Adipose tissue (tissue), 3 donors: ENCODE data around the gene DYNC1I2. TPM values are rescaled to one million over a fixed set of nuclear protein-coding genes. Genes with fewer than 3 reads are reported as not detected.
"Not testable (repeated sequence)": the region's sequence is repeated elsewhere in the genome, so short reads cannot be mapped to it uniquely, and the experiment has no call there.

Experiments used
- H3K27ac ChIP-seq: one replicate; pipeline ENCODE4 v1.5.1; 2013; ENCODE audit warnings: low read depth, low read length
- WGBS, 3 donors: extraction: QIAGEN DNeasy Blood & Tissue Kit; methylation state at CpG; one replicate each; pipeline ENCODE4 v1.1.7; 2013; 5-methylcytosine and 5-hydroxymethylcytosine counted together
- polyA plus RNA-seq, 3 donors: library from polyadenylated mRNA; stranded (reverse); fragments of 200-250 nt; gene quantifications; one replicate each; pipeline ENCODE4 v1.2.3, GENCODE V29; 2013
- donor health status: healthy with polysubstance abuse.
- donor health status: Bipolar disorder and iron deficiency.
- donor health status: healthy.

The DYNC1I2 gene
- polyA plus RNA-seq, 3 donors: 49.1 to 66.0 (median 59.9) TPM

DNA sequence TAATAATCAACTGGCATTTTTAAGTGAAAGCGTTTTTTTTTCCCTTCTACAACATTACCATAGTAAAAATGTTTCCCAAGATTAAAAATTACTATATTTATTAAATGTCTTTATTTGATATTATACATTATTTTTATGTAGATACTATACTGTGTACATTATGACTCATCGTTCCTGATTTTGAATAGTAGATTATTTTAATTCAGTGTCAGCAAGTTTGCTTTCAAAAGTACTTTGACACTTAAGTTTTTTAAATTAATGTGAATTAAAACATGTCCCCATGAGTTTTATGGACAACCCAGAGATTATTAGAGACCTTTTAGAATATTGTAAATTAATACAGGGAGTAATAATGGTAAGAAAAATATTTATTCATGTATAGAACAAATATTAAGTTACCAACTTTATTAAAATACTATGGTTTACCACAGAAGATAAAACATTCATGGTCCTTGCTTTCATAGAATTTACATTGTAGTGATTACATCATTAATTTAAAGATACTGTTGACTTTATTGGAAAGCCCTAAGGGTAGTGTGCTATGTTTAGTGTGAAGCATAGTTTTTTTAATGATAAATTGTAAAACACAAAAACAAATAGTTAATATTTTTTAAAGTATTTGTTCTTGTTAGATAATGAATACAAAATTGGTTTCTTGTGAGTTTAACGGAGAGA, 21.9 kb downstream of the DYNC1I2 start:
- WGBS, 3 donors: 83 to 88% (median 88%) methylated on average over 3 of the region's 3 CpGs
- no peak overlapping the region for H3K27ac ChIP-seq

DNA sequence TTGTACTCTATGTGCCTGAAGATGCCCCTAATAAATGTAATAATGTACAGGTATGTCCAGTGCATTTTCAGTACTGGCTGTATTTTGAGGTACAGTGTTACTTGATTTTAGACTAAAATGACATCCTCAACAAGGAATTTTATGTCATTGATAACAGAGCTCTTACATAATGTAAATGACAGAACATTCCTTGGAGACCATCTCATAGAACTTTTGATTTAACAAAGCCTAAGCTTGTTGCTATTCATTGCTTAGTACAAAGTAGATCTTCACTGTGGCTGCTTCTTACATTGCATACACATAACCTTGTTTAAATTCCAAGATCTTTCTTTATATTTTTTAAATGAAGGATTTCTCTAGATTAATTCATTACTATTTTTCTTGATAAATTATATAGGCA, 24.1 kb downstream of the DYNC1I2 start:
- H3K27ac ChIP-seq: no peak overlapping the region

DNA sequence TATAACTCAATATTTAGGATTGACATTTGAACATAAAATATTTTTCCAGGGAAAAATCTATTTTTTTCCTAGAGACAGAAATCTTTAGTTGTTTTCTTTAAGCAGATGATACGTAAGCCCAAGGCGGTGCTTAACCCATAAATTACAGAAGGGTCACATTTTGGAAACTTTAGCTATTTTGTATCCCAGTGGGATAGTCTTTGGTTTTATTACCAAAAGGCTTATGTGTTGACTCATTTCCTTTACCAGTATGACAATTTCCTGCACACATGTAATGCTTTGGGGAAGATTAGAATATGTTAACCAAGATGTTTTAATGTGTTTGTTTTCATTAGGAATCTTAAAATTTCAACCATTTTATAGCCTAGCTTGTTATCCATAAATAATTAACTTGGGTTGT, 24.8 kb downstream of the DYNC1I2 start:
- WGBS, 3 donors: 54 to 73% (median 55%) methylated on average over 2 of the region's 2 CpGs
- no peak overlapping the region for H3K27ac ChIP-seq

DNA sequence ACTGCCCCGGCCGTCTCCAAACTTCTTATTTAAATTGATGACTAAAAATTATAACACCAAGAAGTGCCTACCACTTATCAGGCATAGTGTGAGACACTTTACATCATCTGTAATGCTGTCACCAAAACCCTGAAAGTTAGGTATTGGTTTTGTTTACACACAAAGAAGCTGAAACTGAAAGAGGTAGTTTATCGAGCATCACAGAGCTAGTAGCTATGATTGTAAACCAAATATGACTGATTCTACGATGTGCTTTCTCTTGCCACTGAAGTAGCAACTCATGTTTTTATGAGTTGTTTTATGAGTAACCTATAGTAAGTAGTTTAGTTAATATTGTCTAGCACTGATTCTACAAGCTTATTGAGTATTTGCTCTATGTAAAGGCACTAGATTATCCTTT, 31.5 kb downstream of the DYNC1I2 start:
- H3K27ac ChIP-seq: no peak overlapping the region
- WGBS, 3 donors: 95 to 96% (median 95%) methylated on average over 4 of the region's 4 CpGs

DNA sequence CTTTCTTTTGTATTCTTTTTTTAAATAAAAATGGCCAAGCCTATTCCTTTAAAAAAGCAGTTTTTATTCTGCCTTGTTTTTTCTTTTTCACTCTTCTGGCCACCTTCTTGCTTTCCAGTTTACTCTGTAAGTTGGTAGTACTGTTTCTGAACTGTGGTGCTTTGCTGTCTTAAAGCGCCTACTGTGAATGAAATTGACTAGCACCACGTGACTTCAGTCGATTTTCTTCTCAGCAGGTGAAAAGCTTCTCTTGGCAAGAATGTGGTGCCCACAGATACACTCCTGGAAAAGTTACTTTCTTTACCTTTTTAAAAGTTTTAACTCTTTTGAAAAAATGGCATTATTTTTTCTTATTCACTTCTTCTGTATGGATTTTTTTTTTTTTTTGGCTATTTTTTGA, 32.4 kb downstream of the DYNC1I2 start:
- 95 to 96% (median 95%) methylated on average over 3 of the region's 3 CpGs for WGBS, 3 donors
- no peak overlapping the region for H3K27ac ChIP-seq

DNA sequence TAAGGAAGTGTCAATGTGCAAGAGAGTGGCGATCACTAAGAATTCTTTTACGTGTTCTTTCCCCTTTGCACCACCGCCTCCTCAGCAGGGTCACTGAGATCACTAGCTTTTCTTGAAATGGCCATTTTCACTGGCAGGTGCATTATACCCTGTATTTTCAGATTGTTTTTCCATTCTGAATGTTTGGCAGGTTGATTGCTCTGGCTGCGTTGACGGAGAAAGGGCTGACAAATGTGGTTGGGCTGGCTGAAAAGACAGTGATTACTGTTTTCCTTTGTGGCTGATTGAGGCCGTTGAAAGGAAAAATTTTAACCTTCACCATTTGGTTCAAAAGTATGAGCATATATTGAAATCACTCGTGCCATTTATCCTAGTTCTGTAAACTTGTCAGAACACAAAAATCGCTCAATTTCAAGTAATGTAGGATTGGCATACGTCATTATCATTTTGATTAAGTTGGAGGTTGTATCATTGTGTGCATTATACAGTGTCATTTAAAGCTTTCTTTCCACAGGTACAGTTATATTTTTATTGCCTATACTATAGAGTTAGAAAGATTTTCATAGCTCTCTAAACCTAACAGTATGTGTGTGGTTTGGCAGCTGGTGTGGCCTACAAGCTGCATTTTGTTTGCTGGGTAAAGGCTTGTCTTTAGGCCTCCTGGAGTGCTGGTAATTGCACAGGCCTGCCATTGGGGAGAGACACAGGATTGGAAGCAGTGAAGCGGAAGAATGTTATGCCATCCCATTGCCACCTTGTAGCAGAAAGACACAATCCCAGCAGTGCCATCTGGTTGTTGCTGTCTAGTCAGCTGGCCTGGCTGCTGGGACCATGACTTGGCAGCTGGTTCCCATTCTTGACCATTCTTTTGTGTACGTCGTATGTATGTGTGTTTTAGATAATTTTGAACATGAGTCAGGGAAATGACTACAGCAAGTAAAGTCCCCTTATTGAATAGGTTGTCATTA, 36.7 kb downstream of the DYNC1I2 start:
- 60 to 93% (median 89%) methylated on average over 12 of the region's 12 CpGs for WGBS, 3 donors

DNA sequence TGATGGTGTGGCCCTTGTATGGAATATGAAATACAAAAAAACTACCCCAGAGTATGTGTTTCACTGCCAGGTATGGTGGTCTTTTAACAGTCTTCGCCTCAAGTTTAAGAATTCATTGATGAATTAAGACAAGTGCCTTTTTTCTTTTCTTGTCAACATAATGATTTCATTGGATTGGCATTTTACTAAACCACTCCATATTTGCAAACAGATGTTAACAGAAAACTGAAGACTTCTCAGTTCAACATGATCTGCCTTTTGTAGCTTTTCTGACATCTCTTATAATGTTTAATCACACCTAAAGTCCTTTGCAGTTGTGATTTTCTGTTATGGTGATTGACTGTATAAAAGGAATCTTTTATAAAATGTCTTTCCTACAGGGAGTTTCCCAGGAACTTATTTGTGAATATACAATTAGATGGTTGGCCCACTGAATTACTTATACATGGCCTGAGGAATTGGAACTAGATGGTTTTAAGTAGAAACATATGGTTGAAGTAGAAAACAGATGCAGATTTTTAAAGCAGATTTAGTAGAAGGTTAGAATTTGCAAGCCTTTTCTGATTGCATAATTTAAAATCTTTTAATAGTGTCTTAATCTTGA, 39.7 kb downstream of the DYNC1I2 start:
- H3K27ac ChIP-seq: no peak overlapping the region
- WGBS, 3 donors: 94 to 97% (median 96%) methylated on average over 1 of the region's 1 CpG

More for the DNA sequence above, 36.7 kb downstream of the DYNC1I2 start:
- no peak overlapping the region for H3K27ac ChIP-seq

DNA sequence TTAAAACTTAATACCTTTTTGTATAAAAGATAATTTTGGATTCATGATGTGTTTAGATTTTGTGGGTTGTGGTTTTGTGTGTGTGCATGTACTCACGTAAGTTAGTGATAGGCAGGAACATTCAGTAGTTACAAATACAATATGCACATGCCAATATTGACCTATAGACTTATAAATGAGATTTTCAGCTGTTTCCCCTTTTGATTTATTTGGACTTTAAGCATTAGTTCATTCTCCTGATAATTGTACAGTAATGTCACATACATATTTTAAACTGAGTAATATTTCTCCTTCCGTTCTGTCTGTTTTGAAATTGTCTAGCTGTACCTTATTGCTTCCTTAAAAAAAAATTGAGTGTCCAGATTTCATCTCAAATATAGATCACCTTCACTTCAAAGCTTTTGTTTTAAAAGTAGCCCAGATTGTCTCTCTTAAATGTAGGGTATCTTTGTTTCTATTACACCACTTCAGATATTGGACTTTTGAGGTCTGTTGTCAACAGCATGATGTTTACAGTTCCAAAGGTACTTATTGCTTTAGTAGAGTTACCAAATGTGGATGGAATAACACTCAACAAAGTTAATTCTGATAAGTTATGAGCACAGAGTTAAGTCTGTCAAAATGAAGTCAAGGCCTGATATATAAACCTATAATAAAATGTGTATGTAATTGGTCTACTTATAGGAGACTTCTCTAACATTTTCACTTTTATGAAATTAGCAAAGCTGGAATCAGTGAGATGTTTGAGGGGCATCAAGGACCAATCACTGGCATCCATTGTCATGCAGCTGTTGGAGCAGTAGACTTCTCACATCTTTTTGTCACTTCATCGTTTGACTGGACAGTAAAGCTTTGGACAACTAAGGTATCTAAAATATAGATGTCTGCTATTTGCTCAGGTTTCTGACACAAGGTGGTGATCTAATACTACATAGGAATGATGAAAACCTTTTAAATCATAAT, 42.0 kb downstream of the DYNC1I2 start:
- no peak overlapping the region for H3K27ac ChIP-seq
- WGBS, 3 donors: 73 to 94% (median 89%) methylated on average over 3 of the region's 3 CpGs

DNA sequence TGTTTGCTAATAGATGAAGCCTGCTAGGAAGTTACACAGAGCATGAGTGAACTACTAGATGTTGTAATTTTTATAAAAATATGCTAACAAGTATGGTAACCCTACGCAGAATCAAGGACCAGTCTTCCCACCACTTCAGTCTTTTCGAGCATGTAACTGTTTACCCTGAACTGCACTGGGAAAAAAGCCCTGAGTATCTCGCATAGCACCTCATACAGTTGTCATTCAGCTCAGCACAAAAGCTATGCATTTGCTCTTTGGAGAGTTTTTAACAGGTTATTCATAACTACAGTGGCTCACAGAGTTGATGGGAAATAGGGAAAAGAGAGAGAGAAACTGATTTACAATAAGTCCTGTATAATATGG, 42.7 kb downstream of the DYNC1I2 start:
- 63 to 78% (median 66%) methylated on average over 3 of the region's 3 CpGs for WGBS, 3 donors
- H3K27ac ChIP-seq: no peak overlapping the region

DNA sequence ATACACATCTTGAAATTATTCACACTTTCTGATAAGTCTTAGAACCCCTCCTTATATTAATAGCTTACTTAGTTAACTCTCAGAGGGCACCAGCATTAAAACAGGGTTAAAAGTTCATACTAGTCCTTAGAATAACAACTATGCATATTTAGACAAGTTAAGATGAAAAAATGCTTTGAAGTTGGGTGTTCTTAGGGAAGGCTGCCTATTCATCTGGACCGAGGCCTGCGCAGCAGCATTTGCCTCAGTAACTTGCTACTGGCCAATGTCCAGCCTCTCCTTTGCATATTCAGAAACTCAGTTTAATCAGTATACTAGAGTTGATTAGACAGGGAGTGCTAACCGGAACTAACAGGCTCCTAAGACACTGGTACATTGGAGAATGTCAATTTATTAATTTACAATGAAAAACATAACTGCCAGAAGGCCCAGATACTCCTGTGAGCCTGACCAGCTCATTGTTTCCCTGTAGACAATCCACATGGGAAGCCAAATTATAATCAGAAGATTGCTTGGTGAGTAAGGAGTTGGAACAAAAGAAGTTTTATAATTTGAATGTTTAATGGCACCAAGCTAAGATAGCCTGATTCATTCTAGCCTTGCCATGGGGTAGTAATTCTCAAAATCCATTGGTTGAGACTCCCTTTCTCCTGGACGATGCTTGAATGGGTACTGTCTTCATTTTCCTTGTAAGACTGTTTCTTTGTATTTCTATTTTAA, 48.9 kb downstream of the DYNC1I2 start:
- WGBS, 3 donors: 90 to 95% (median 92%) methylated on average over 4 of the region's 4 CpGs
- no peak overlapping the region for H3K27ac ChIP-seq

DNA sequence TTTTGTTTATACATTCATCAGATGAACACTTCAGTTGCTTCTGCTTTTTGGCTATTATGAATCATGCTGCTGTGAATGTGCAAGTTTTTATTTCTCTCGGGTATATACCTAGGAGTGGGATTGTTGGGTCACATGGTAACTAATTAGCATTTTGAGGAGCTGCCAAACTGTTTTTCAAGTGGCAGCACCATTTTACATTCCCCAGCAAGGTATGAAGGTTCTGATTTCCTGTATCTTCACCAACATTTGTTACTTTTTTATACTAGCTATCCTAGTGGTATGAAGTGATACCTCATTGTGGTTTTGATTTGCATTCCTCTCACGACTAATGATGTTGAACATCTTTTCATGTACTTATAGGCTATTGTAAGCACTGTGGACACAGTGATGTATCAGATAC, 53.9 kb downstream of the DYNC1I2 start:
- whole genome bisulfite sequencing, 3 donors: 69 to 91% (median 79%) methylated on average over 2 of the region's 2 CpGs
- H3K27ac ChIP-seq: no peak overlapping the region

DNA sequence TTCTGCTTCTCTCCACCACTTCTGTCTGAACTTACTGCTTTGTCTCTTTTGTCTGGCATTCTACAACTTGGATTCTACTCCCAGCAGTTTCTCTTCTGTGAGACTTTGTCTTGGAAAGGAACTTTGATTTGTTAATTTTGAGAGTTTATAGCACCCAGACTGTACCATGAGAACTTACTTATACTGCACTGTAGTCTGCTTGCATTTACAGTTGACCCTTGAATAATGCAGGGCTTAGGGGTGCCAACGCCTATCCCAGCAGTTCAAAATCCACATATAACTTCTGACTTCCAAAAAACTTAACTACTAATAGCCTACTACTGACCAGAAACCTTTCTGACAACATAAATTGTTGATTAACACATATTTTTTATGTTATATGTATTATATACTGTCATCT, 55.5 kb downstream of the DYNC1I2 start:
- WGBS, 3 donors: 81 to 92% (median 91%) methylated on average over 1 of the region's 1 CpG
- H3K27ac ChIP-seq: no peak overlapping the region

DNA sequence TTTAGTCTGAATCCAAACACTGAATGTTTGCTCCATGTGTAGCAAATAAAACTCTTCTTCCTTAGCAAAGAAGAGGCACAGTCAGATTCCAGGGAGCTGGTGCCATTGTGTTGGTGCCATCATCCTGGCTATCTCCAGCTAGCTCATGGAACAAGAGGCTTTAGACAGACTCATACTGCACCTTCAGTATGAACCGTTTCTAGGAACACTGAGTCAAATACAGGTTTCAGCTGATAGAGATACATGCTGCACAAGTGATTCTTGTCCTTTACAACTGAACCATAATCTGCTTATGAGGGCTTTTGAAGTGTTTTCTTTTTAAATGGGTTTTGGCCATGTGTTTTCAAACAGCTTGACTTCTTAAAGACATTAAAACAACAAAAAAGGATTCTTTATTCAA, 57.9 kb downstream of the DYNC1I2 start:
- H3K27ac ChIP-seq: no peak overlapping the region
- 88 to 91% (median 90%) methylated on average over 1 of the region's 1 CpG for WGBS, 3 donors

DNA sequence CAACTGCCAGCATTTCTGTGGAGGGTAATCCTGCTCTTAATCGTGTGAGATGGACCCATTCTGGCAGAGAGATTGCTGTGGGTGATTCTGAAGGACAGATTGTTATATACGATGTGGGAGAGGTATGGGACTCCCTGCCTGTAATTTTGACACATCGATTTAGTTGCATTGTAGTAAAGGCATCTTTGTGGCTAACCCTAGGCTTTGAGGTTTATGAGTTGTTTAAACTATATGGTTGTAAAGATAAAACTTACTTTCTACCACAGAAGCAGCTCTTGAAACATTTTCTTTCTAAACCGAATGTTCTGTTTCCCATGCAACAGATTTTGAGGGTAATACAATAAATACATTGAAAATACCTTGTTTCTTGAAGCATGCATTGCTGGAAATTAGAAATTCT, 58.5 kb downstream of the DYNC1I2 start:
- 80 to 92% (median 90%) methylated on average over 4 of the region's 4 CpGs for WGBS, 3 donors
- no peak overlapping the region for H3K27ac ChIP-seq

DNA sequence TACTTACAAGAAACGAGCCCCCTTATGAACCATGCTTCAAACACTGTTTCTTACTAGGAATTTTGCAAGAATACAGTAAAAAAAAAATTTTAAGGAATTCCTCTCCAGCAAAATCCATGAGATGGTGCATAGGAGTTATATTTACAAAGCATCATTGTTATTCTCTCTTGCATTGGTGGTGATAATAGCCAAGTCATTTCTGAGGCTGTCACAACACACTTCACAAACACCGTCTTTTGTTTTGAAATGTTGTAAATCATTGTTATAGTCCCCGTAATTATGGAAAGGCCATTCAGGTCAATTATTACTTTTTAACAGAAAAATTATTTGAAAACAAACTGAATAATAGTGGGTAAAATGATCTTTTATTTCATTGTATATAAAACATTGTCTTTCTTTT, 60.1 kb downstream of the DYNC1I2 start:
- no peak overlapping the region for H3K27ac ChIP-seq
- 87 to 94% (median 93%) methylated on average over 3 of the region's 3 CpGs for WGBS, 3 donors

DNA sequence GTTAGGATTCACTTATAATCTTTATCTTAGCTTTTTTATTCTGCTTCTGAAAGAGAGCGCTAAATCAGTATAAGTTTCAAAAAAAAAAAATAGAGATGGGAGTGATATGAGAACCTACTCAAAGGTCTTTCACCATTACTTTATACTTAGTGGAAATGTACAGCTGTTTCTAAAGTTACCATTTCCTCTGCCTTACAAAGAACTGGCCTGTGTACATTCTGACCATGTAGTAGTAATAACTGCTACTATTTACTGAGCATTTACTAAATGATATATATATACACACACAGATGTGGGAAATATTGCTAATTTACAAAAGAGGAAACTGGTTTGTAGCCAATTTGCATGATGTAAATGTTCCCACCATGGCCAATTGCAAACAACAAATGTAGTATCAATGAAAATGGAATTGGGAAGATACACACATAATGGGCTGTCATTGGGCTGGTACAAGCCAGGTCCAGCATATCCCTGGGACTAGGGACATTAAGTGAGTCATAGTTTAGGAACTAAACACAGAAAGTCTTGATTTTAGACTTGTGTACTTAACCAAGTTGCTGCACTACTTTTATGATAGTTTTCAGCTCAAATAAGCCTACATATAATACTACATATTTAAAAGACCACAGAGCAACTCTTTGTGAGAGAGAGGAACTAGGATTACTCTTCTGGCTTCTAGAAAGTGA, 67.1 kb downstream of the DYNC1I2 start:
- 88 to 100% (median 94%) methylated on average over 1 of the region's 1 CpG for WGBS, 3 donors
- no peak overlapping the region for H3K27ac ChIP-seq

DNA sequence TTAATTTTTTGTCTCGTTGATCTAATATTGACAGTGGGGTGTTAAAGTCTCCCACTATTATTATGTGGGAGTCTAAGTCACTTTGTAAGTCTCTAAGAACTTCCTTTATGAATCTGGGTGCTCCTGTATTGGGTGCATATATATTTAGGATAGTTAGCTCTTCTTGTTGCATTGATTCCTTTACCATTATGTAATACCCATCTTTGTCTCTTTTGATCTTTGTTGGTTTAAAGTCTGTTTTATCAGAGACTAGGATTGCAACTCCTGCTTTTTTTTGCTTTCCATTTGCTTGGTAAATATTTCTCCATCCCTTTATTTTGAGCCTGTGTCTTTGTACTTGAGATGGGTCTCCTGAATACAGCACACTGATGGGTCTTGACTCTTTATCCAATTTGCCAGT, 71.5 kb downstream of the DYNC1I2 start:
- H3K27ac ChIP-seq: not testable (repeated sequence)
- WGBS, 3 donors: 95 to 100% (median 100%) methylated on average over 1 of the region's 1 CpG
